Hypothalamus (tissue), 51 donors: ENCODE measurements around the gene MOK.

Source experiments
- DNase-seq, 51 donors: peaks; one replicate each; lab custom pipeline; 2025; lab: John Stamatoyannopoulos, UW

The MOK gene

GRCh38 chr14:102187568-102188001 lies 117.4 kb downstream of the MOK start:
- peak in 4 of 51 donors; percentile 26 to 44 (median 33) for DNase-seq

GRCh38 chr14:102187044-102187443 lies 117.9 kb downstream of the MOK start:
- DNase-seq, result no peak

GRCh38 chr14:102185360-102185759 lies 119.6 kb downstream of the MOK start:
- no peak for DNase-seq

GRCh38 chr14:102184316-102185035 lies 120.5 kb downstream of the MOK start:
- peak in 12 of 51 donors; percentile 32 to 89 (median 44) for DNase-seq

GRCh38 chr14:102183886-102184285 lies 121.1 kb downstream of the MOK start:
- DNase-seq, result no peak

- no peak for DNase-seq
Observed at GRCh38 chr14:102182936-102183619, 121.9 kb downstream of the MOK start.

- peak in 1 of 51 donors; percentile 44 for DNase-seq
Observed at GRCh38 chr14:102182190-102182589, 122.8 kb downstream of the MOK start.

- DNase-seq, result no peak
Observed at GRCh38 chr14:102181187-102181586, 123.8 kb downstream of the MOK start.

GRCh38 chr14:102180248-102180998 lies 124.5 kb downstream of the MOK start:
- DNase-seq, result no peak
